UCSD-AML1 (cell line): ENCODE data around the gene LHFPL6.

ENCODE experiments used
- DNase-seq: peaks from one replicate; lab custom pipeline; 2025; ENCODE audit not compliant: unreplicated experiment; lab: John Stamatoyannopoulos, UW

LHFPL6 gene

DNA sequence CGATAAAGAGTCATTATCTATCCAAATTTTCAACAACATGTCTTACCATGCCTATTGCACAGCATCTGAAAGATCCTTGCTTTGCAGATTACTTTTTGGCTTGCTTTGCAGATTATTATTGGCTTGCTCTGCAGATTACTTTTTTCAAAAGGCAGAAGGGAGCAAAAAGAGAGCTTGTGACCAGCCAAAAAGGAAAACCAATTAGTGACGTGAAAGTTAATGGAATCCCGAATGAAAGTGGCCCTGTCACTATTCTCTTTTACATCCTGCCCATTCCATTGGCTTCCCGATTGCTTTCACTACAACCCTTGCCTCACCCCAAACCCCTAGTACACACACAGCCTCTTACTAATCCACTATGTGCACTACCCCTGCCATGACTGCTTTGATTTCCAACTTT lies 81.3 kb downstream of the LHFPL6 start:
- no peak for DNase-seq

DNA sequence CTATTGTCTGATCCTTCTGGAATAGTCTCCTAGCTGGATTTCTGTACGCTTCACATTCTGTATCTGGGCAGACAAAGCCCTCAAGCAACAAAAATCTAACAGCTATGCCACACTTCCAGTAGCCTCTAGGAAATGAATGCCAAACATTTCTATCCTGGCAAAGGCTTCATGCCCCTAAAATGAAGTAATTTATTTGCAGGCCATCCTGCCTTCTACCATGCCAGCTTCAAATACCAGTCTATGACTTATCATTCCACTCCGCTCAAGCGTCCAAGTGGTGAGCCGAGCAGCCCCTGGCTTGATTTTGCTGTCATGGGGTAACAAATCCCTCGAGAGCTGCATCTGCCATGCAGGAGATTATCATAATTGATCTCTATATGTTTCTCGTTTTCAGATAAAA lies 86.9 kb downstream of the LHFPL6 start:
- DNase-seq = no peak

DNA sequence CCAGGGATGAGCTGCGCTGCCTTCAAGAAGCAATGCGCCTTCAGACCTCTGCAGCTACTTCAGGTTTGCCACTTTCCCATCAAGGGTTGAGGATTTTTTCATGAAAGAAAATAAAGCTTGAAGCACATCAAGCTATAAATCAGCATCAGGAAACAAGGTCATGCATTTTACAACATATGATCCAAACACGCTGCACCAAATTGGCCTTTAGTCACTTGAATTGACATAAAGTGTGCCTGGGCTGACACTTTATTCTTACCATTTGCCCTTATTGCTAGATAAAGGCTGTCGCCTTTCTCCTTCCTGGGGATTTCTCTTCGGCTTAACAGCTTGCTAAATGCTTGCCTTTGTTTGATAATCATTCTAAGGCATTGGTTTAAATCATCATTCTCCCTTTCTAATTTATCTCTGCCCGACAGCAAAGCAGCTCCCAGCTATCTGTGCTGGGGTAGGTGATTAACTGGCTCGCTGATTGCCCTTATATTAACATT lies 87.7 kb downstream of the LHFPL6 start:
- DNase-seq = no peak

DNA sequence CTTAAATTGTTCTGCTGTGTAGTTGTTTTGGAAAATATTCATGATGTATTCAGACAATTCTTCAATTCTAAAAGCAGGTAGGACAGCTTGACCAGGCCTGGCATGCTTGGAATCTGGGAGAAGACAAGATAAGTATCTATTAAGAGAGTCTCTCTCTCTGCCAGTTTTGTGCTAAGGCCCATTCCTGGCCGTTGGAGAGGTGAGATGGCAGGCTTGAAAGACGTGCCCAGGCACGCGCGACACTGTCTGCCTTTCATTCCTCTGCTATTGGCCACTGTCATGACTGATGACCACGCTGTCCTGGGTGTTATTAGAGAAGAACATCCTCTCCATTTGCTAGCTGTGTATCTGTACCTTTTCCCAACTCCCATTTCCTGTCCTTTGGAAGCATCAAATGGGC lies 90.3 kb downstream of the LHFPL6 start:
- DNase-seq = no peak

DNA sequence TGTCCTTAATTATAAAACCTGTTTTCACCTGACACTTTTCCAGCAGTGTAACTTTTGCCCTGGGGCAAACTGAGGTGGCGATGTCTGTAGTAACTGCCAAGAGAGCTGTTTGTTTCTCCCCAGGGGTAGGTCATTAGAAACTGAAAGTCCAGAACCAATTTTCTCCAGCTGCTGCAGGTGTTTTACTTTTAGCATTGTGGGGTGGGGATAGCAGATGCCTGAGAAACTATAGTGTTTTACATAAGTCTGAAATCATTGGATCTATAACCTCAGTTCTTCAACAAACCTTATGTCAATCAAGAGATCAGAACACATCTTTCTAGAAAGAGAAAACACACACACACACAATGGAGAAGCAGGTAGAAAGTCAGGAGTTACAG lies 92.7 kb downstream of the LHFPL6 start:
- DNase-seq = no peak

DNA sequence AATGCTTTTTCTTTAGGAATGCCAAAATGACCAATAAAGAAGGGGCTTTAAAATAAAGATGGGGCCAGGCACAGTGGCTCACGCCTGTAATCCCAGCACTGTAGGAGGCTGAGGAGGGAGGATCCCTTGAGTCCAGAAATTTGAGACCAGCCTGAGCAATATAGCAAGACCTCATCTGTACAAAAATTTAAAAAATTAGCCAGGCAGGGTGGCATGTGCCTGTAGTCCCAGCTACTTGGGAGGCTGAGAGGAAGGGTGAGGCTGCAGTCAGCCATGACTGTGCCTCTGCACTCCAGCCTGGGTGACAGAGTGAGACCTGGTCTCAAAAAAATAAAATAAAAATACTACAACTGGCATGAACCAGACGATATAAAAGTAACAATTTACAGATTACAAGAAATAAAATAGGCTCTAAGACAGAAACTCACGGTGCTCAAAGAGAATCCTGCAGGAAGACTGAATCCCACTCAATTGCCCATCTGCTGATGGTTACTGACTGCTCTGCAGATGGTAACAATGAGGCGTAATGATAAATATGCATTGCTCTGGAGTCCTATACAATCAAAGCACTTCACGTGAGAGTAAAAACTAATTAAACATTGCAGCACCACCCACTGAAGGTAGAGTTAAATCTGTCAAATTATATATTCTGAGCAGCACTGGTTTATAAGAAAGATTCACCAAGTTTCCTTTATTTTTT lies 93.2 kb downstream of the LHFPL6 start:
- DNase-seq = no peak

DNA sequence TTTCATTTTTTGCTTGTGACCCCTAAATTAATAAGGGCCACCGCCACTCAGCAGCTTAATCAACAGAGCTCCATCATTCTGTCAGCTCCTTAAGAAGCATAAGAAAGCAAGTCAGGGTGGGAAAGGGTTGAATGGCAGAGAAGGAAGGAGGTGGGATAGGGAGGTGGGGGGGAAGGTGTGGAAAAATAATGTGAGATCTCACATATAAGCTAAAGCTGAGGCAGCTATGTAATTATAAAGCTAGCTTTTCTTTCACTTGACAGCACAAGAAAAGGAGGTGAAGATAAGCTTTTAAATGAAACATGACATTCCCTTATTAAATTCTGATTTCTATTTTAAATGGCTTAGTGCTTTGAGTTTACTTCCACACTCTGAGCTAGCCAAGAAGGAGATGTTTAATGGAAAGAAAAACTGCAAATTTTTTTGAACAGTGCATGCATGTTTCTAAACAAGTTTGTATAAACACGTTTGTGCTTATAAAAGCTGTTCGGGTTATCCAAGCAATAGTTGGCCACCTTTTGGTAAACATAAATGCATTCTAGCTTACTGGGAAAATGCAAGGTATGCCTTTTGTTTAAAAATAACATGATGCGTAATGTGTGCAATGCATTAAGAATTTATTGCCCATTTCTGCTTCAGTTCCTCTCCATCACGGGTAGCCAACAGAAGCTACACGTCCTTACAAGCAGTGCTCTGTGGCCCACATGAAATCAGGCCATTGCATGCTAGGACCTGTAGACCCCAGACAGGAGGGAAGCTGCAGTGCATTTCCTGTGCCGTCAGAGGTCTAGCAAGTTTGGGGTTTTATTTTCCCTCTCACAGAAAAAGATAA lies 96.2 kb downstream of the LHFPL6 start:
- DNase-seq = no peak

DNA sequence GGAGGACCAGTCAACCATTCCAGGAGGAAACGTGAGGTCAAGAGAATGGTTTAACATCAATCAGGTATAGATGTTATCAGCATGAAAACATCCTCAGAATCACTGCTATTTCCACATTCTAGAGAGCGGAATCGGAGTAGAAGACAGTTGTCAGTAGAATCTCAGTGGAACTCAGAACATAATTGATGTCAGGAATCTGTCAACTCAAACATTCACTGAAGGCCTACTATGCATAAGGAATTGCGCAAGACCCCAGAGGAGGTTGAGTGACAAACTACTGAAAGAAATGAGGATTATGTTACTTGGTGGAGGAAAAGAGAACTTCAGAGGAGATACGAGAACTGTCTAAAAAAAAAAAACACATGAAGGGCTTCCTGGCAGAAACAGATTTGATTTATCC lies 97.8 kb downstream of the LHFPL6 start:
- no peak for DNase-seq

DNA sequence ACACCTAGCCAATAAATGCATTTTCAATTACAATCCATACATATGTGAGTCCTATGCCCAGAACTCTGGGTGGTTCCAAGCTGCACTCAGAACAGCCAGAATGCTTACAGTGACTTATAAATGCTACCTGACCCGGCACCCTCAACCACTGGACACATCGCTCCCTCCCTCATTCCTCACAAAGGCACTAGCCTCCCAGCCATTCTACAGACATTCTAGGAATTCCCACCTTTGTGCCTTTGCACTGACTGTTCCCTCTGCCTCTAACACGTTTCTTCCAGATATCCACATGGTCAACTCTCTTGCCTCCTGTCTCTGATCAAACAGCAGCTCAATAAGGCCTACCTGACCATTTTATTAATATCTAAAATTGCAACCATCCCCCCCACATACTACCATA lies 99.9 kb downstream of the LHFPL6 start:
- no peak for DNase-seq

DNA sequence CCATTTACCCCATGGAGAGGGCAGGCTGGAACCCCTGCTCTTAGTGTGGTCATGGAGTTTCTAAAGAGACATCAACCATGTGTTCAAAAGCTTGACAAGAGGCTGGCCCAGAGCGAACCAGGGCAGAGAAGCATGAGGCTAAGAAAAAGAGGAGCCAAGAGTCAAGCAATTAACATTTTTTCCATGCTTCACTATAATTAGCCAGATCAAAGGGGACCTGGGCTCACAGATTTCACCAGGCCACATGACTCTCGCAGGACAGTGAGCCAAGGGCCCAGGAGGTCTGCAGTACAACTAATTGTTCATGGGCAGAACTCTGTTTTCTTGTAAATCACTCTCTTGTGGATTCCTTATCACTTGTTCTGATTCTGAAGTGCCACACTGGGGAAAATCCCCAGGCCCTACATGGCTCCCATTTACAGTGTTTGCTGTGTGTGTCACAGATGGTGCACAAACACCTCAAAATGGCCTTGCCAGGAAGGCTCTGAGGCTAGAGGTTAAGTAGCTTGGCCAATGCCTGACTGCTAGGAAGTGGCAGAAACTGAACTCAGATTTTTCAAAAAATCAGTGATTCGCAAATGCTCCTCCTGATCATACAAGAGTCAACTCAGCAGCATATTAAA lies 101.2 kb downstream of the LHFPL6 start:
- no peak for DNase-seq

DNA sequence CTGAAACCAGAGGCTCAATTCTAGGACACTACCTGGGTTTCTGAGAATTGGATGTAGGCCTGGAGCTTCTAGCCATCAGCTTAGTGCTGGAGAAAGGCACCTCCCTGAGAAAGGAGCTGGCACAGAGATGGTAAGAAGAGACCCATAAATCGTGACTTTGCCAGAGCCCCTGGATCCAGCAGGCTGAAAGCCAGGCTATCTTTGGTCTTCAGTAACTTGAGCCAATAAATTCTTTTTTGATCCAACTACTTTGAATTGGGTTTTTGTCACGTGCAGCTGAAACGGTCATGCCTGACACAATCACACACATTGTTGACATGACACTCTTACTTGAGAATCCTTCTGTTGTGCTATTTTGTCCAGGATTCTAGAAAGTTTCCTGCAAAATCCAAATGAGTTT lies 103.4 kb downstream of the LHFPL6 start:
- DNase-seq = no peak

DNA sequence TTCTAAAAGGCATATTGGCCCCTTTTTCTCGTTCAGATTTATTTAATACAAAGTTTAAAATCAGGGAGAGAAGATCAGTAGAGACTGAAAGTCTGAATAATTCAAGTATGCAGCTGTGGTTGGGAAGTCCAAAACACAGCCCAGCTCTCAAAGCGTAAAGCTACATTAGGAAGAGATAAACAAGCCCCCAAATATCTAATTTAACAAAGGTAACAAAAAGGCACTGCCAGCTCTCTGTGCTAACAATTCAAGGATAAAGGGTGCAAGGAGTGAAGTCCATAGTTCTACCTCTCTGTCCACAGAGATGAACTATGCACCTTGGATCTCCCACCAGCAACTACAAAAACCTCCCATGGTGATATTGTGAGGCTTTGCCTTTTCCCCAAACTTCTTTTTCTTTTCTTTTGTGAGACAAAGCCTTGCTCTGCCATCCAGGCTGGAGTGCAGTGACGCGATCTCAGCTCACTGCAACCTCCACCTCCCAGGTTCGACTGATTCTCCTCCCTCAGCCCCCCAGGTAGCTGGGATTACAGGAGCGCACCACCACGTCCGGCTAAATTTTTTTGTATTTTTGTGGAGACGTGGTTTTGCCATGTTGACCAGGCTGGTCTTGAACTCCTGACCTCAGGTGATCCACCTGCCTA lies 104.4 kb downstream of the LHFPL6 start:
- no peak for DNase-seq

DNA sequence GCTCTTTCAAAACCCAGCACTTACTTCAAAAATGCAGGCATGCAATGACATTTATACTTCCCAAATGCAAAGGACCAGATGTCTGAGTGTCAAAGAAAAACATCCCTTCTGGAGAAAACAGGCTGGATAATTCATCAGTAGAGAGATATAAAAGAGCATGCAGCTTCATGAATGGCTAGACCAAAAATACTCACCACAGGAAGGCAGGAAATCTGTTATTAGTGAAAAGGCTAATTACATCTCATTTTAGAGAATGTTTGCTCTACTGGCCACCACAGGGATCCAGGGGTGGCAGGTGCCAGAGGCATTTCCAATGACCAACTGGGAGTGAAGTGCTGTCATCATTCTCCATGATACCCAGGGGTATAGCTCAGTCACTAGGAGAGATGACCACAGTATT lies 106.5 kb downstream of the LHFPL6 start:
- DNase-seq = no peak

DNA sequence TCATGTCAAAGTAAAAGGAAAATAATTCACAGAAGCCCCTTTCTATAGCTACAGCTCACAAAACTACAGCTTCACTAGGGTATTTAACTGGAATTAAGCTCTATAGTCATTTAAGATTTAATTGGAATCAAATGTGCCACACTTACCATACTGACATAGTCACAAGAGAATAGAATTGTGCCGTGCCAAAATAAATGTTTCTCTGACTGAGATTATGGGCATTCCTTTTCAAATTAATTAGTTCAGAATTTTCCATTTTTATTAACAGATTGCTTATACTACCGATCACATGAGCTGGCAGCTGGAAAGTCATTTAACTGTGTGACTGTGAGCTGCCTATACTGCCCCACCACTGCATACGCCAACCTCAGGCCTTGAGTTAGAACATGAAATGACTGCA lies 108.4 kb downstream of the LHFPL6 start:
- DNase-seq = no peak

DNA sequence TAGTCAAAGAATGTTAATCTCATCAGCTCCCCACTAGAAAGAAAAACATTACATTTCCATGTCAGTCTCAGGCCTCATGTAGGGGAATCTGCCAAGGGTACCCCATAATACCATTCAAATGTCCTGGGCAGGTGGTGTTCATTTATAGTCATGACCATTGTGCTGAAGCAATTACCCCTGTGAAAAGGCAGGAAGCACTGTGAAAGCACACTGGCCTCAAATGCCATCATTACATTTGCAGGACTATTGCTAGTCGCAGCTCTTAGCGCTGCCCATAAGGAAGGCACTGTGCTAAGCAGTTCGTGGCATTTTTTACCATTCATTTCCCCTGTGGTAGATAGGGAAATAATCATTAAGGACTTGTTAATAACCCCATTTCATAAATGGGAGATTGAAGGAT lies 109.0 kb downstream of the LHFPL6 start:
- DNase-seq = no peak

DNA sequence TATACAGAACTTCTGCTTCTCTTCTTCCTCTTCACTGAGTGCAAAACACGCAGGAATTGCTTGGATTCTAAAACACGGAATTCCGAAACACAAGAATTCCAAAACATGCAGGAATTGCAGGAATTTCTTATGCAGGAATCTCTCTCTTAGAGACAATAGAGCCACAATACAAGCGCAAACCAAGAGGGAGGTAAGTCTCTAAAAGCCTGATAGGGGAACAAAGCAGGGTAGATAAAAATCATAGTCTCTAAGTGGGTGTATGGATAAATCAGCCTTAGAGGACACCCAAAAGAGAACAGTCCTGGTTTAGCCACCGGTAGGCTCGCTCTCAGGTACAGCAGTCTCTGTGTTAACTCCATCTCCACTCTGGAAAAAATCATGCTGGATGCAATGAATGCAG lies 112.9 kb downstream of the LHFPL6 start:
- no peak for DNase-seq

DNA sequence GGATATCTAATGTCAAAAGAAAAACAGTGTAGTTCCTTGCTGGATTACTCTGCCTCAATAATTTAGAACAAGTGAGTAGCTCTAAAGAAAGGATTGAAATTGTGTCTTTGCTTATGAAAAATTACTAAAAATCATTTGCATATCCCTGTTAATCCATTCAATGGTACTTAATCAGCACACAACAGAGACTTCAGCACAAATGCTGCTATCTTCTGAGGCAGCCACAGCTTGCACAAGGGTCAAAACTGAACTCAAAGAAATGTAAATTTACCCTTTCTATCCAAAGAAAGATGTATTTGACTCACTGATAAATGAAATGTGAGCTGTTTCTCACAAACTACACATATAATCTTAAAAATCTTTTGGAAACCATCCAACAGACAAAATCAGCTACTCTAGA lies 116.2 kb downstream of the LHFPL6 start:
- no peak for DNase-seq

DNA sequence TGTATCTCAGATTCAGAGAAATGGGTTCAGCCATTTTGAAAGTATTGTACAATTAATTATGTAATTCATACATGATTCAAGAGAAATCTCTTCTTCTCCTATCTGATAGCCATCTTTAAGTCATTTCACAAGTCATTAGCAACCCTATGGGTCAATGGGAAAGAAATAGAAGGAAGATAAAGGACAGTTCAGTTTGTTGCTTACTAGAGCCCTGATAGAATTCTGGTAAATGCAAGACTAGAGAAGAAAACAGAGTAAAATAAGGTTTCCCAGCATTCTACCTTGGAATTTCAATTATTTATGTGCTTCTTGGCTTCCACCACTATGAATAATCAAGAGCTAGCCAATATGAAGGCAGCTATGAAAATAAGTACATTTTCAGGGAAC lies 117.7 kb downstream of the LHFPL6 start:
- DNase-seq = no peak

DNA sequence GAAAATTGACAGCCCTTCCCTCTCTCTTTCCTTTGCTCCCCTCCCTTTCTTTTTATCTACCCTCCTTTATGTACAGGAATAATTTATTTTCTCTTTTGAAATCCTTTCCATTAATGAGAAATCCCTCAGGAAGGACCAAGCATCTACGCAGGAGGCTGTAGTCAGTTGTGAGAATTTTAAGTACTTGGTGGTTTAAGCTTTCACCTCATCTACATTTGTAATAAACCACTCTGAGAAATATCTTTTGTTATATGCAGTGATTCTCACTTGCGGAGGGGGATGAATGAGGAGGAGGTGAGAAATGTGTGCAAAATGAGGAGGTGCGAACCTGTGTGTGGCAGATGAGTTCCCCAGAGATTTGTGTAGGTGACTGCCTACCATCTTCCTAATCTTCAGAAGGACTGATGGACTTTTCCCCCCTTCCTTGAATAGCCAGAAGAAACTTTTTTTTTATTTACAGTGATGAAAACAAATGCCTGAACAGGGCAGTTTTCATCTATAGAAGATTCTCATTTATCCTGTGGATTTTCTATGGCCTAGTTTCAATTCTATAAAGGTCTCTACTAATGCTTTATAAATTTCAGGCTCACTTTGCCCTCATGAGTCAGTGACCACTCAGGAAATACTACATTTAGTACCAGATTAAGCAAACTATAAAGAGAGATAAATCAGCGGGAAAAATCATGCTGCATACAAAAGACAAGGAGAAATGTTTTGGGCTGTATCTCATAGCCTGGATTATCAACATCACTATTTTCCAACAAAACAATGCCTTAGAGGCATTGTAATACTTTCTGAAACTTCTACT lies 118.3 kb downstream of the LHFPL6 start:
- DNase-seq = no peak

DNA sequence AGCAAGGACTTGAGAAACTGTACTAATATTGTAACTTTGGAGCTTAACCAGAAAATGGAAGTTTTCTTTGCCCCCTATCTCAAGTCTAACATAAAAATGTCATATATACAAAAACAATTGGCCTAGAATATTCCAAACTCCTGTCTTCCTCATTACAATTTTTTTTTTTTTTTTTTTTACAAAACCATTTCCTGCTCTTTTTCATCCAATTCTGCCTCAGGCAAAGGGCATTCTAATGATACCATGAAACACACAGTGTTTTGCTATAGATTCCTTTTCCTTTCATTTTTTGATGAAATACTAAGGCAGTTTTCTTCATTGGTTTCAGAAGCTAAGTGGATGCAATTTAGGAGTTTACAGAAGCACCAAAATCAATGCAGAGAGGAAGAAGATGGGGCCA lies 119.7 kb downstream of the LHFPL6 start:
- DNase-seq = no peak

DNA sequence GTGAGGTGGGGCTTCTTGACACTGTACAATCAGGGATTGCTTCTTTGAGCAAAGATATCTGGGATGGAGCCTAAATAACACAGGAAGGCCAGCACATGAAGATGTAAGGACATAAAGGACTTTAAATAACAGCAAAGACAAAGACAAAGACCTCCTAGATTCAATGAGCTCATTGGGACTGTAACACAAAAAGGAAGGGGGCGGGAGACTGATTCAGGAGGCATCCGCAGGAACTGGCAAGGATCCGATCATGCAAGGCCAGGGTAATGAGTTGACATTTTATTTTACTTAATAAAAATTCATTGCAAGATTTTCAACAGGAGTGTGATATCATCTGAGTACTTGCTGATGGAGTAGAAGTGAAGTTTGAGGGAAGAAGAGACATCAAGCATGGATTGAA lies 121.5 kb downstream of the LHFPL6 start:
- DNase-seq = no peak
